Gastrocnemius medialis (tissue), 4 donors: ENCODE data around the gene PRAME. TPM values are rescaled to one million over a fixed set of nuclear protein-coding genes. Genes with fewer than 3 reads are reported as not detected.
"Not testable (repeated sequence)": the region's sequence is repeated elsewhere in the genome, so short reads cannot be mapped to it uniquely, and the experiment has no call there.

Source experiments
- ATAC-seq, 2 donors: fragments of 150-250 bp; one replicate each; pipeline ENCODE4 v1.9.1; 2016
- DNase-seq, 2 donors: peaks; one replicate each; pipeline ENCODE4 v3.0.0-alpha.2; 2019
- H3K27ac ChIP-seq, 4 donors: fragments of 200-600 bp; sonication (generic); 1 replicate in 1 of 4; 2 replicates in 3 of 4; pipeline ENCODE4 v1.5.1; 2016 to 2018; ENCODE audit warnings: mild to moderate bottlenecking in 2 of 4, moderate library complexity in 1 of 4
- H3K27me3 ChIP-seq, 3 donors: fragments of 200-600 bp; sonication (generic) in 2 of 3; 1 replicate in 1 of 3; 2 replicates in 2 of 3; pipeline versions ENCODE4 v1.5.1 to v1.6.0; 2016 to 2019; ENCODE audit warnings: mild to moderate bottlenecking in 1 of 3, moderate library complexity in 1 of 3
- H3K36me3 ChIP-seq, 2 donors: fragments of 200-600 bp; sonication (generic) in 1 of 2; one replicate each; pipeline ENCODE4 v1.5.1; 2017 to 2018
- H3K4me1 ChIP-seq, 2 donors: fragments of 200-600 bp; sonication (generic) in 1 of 2; one replicate each; pipeline ENCODE4 v1.5.1; 2016 to 2017; ENCODE audit warnings: mild to moderate bottlenecking in 2 of 2
- H3K4me3 ChIP-seq, 4 donors: fragments of 200-600 bp; sonication (generic) in 3 of 4; 1 replicate in 1 of 4; 2 replicates in 3 of 4; pipeline ENCODE4 v1.5.1; 2016 to 2019; ENCODE audit warnings: mild to moderate bottlenecking in 2 of 4
- H3K9me3 ChIP-seq, 3 donors: fragments of 200-600 bp; sonication (generic) in 2 of 3; 1 replicate in 1 of 3; 2 replicates in 2 of 3; pipeline ENCODE4 v1.5.1; 2016 to 2019
- POLR2A ChIP-seq, 2 donors: fragments of 450-650 bp; IDR thresholded peaks; one replicate each; pipeline ENCODE4 v1.6.1; 2017; ENCODE audit warnings: antibody characterized with exemption in 2 of 2, mild to moderate bottlenecking in 2 of 2, moderate library complexity in 2 of 2
- in situ Hi-C, 4 donors: fragments of 200-750 bp; cut with MboI; loops; one replicate each; pipeline versions ENCODE4 v1.15.0 to v1.8.0; 2017; ENCODE audit warnings: low sequenced_read_pairs in 4 of 4
- intact Hi-C: fragments of 100-400 bp; cut with DNase I; formaldehyde crosslinking; loops from one replicate; pipeline ENCODE4 v1.15.1; 2023; ENCODE audit warnings: low total_unique reads
- total RNA-seq, 4 donors: library from RNA; depleted of rRNA; stranded (reverse); fragments of >200 nt; gene quantifications; one replicate each; pipeline versions ENCODE4 v1.1.0 to v1.2.3, GENCODE V29; 2016
- TF ChIP-seq, protein P1 (sequence below), 5 experiments: fragments of 450-650 bp in 3 of 5; fragments of 200-600 bp in 2 of 5; sonication (generic) in 2 of 5; IDR thresholded peaks in 4 of 5; conservative IDR thresholded peaks in 1 of 5; 1 replicate in 4 of 5; 2 replicates in 1 of 5; pipeline ENCODE4 v1.5.1; 2016 to 2019; ENCODE audit warnings: antibody characterized with exemption in 5 of 5, mild to moderate bottlenecking in 3 of 5, moderate library complexity in 3 of 5

PRAME gene
- total RNA-seq, 4 donors from 2014 or later = not detected

DNA sequence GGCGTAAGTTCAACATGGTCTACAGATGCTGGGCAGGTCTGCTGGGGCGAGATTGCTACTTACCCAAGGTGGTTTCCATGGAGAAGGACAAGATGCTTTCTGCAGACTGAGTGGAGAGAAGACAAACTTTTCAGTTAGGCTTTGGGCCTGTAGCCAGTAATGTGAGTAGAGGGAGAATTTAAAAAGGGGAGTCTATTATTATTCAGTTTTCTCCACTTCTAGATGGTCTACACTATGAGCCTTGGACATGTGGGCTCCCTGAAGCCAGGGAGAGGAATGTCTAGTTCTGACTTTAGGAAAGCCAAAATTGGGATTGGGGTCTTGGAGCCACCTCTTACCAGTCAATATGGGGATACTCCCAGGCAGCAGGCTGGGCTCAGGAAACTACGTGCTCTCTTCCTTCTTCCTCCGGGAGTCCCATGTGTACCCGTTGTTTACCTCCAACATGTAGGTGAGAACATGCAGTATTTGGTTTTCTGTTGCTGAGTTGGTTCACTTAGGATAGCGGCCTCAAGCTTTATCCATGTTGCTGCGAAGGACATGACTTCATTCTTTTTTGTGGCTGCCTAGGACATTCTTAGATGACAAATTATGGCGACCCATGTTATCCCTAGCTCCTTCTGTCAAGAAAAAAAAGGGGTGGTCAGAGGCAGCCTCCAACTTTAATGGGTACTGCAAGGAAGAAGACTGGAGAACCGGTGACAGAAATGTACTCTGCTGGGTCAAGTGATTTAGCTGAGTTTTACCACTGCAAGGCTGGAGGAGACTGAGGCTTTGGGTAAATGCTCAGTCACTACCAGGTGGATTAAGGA, 24.3 kb downstream of the PRAME start:
- no peaks in the 10 kb centered on the region for H3K36me3 ChIP-seq
- no peak for TF ChIP-seq POLR2A (IDR thresholded peaks at IDR 0.05)
- TF ChIP-seq, protein P1, sequence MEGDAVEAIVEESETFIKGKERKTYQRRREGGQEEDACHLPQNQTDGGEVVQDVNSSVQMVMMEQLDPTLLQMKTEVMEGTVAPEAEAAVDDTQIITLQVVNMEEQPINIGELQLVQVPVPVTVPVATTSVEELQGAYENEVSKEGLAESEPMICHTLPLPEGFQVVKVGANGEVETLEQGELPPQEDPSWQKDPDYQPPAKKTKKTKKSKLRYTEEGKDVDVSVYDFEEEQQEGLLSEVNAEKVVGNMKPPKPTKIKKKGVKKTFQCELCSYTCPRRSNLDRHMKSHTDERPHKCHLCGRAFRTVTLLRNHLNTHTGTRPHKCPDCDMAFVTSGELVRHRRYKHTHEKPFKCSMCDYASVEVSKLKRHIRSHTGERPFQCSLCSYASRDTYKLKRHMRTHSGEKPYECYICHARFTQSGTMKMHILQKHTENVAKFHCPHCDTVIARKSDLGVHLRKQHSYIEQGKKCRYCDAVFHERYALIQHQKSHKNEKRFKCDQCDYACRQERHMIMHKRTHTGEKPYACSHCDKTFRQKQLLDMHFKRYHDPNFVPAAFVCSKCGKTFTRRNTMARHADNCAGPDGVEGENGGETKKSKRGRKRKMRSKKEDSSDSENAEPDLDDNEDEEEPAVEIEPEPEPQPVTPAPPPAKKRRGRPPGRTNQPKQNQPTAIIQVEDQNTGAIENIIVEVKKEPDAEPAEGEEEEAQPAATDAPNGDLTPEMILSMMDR (IDR thresholded peaks at IDR 0.05 in 4 of 5, conservative IDR thresholded peaks at IDR 0.05 in 1 of 5) = no peak
- no peaks in the 10 kb centered on the region for H3K9me3 ChIP-seq
- H3K27ac ChIP-seq = no peak overlapping the region
- DNase-seq (no peak), ATAC-seq (no peak)
- H3K4me1 ChIP-seq = no peaks in the 10 kb centered on the region
- in situ Hi-C loops (no loop called here), intact Hi-C loops (no loop called here)
- H3K4me3 ChIP-seq = no peak overlapping the region
- no peaks in the 10 kb centered on the region for H3K27me3 ChIP-seq

DNA sequence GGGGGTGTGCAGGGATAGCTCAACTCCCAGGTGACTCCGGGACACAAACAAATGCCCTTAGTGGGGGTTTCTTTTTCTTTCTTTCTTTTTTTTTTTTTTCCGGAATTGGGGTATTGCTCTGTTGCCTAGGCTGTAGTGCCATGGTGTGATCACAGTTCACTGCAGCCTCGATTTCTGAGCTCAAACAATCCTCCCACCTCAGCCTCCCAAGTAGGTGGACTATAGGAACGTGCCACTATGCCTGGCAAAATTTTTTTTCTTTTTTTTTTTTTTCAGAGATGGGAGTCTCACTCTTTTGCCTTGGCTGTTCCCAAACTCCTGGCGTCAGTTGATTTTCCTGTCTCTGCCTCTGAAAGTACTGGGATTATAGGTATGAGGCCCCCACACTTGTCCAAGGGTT, 25.2 kb downstream of the PRAME start:
- intact Hi-C loops = no loop called here
- H3K27ac ChIP-seq = no peak overlapping the region
- H3K36me3 ChIP-seq = no peaks in the 10 kb centered on the region
- ATAC-seq (no peak), DNase-seq (no peak)
- no peaks in the 10 kb centered on the region for H3K27me3 ChIP-seq
- TF ChIP-seq, protein P1 (IDR thresholded peaks at IDR 0.05 in 4 of 5, conservative IDR thresholded peaks at IDR 0.05 in 1 of 5) = no peak
- no peak for TF ChIP-seq POLR2A (IDR thresholded peaks at IDR 0.05)
- no peaks in the 10 kb centered on the region for H3K4me1 ChIP-seq
- H3K9me3 ChIP-seq = no peaks in the 10 kb centered on the region
- in situ Hi-C loops = no loop called here
- no peak overlapping the region for H3K4me3 ChIP-seq

GRCh38 chr22:22533417-22533816, 25.6 kb downstream of the PRAME start:
- intact Hi-C loops (no loop called here), in situ Hi-C loops (no loop called here)
- H3K4me3 ChIP-seq = no peak overlapping the region
- DNase-seq = no peak
- no peaks in the 10 kb centered on the region for H3K4me1 ChIP-seq
- no peaks in the 10 kb centered on the region for H3K36me3 ChIP-seq
- no peak for TF ChIP-seq POLR2A (IDR thresholded peaks at IDR 0.05)
- TF ChIP-seq, protein P1 (IDR thresholded peaks at IDR 0.05 in 4 of 5, conservative IDR thresholded peaks at IDR 0.05 in 1 of 5) = no peak
- no peaks in the 10 kb centered on the region for H3K9me3 ChIP-seq
- no peak overlapping the region for H3K27ac ChIP-seq
- no peak for ATAC-seq
- H3K27me3 ChIP-seq = no peaks in the 10 kb centered on the region

GRCh38 chr22:22532547-22533071, 26.5 kb downstream of the PRAME start:
- H3K4me1 ChIP-seq, H3K4me3 ChIP-seq, in situ Hi-C loops, H3K9me3 ChIP-seq, ATAC-seq, DNase-seq, intact Hi-C loops, H3K36me3 ChIP-seq, H3K27ac ChIP-seq, H3K27me3 ChIP-seq: not testable (repeated sequence)

DNA sequence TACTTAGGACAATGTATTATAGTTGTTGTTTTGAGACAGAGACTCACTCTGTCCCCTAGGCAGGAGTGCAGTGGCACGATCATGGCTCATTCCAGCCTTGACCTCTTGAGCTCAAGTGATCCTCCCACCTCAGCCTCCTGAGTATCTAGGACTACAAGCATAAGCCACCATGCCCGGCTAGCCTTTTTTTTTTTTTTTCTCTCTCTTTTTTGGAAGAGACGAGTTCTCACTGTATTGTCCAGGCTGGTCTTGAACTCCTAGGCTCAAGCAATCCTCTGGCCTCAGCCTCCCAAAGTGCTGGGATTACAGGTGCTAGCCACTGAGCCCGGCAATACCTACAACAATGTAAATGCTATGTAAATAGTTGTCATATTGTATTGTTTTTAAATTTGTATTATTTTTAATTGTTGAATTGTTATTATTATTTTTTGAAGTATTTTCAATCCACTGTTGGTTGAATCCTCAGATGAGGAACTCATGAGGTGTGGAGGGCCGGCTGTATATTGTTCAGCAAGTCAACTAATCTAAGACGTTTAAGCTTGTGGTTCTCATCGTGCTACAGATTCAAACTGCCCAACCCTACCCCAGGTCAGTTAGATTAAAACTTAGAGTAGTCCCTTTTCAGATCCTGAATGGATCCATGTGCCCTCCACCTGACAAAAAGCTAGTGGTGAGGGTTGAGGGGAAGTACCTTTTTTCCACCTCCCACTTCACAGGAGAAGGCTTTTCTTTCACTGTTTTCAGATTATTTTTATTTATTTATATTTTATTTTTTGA, 27.1 kb downstream of the PRAME start:
- in situ Hi-C loops = no loop called here
- H3K27ac ChIP-seq = no peak overlapping the region
- ATAC-seq = no peak
- H3K36me3 ChIP-seq = no peaks in the 10 kb centered on the region
- no peak for DNase-seq
- no peaks in the 10 kb centered on the region for H3K4me1 ChIP-seq
- no peaks in the 10 kb centered on the region for H3K9me3 ChIP-seq
- H3K4me3 ChIP-seq = no peak overlapping the region
- no peaks in the 10 kb centered on the region for H3K27me3 ChIP-seq
- intact Hi-C loops = no loop called here
- TF ChIP-seq POLR2A (IDR thresholded peaks at IDR 0.05) = no peak
- TF ChIP-seq, protein P1 (IDR thresholded peaks at IDR 0.05 in 4 of 5, conservative IDR thresholded peaks at IDR 0.05 in 1 of 5) = no peak
